Tibial nerve (tissue), 4 donors: ENCODE results near the gene KIF5C.

Experiments
- CTCF ChIP-seq, 5 experiments: fragments of 200-600 bp in 3 of 5; fragments of 450-650 bp in 2 of 5; sonication (generic) in 3 of 5; IDR thresholded peaks; one replicate each; pipeline ENCODE4 v1.5.1; 2016 to 2019; ENCODE audit warnings: antibody characterized with exemption in 5 of 5, mild to moderate bottlenecking in 3 of 5, moderate library complexity in 2 of 5
- EP300 ChIP-seq, 2 donors: sonication (generic); formaldehyde crosslinking; IDR thresholded peaks; one replicate each; pipeline ENCODE4 v1.6.1; 2017; ENCODE audit warnings: antibody characterized with exemption in 2 of 2, mild to moderate bottlenecking in 1 of 2
- POLR2A ChIP-seq, 2 donors: fragments of 450-650 bp; IDR thresholded peaks; one replicate each; pipeline ENCODE4 v1.6.1; 2017; ENCODE audit warnings: antibody characterized with exemption in 2 of 2, mild to moderate bottlenecking in 2 of 2, moderate library complexity in 2 of 2

- no peak for TF ChIP-seq CTCF (IDR thresholded peaks at IDR 0.05)
- no peak for TF ChIP-seq EP300 (IDR thresholded peaks at IDR 0.05)
- TF ChIP-seq POLR2A (IDR thresholded peaks at IDR 0.05): no peak
These were observed 52.0 kb downstream of the KIF5C start for GRCh38 chr2:148926981-148927401.
